22Rv1 (cell line): ENCODE measurements around the gene ZRANB3.

Source experiments
- H3K27ac ChIP-seq: fragments of 450-650 bp; 2 replicates; pipeline ENCODE4 v1.5.1; 2017
- CTCF ChIP-seq: fragments of 450-650 bp; IDR thresholded peaks from 2 replicates; pipeline ENCODE4 v1.5.1; 2017; ENCODE audit warnings: mild to moderate bottlenecking
- ZFX ChIP-seq: fragments of 450-650 bp; IDR thresholded peaks from 2 replicates; pipeline ENCODE4 v1.6.1; 2017; ENCODE audit warnings: antibody characterized with exemption, borderline replicate concordance

The ZRANB3 gene

GRCh38 chr2:135175177-135175576 is 355.8 kb downstream of the ZRANB3 start:
- H3K27ac ChIP-seq = no peak overlapping the region
- no peak for TF ChIP-seq ZFX
- TF ChIP-seq CTCF = no peak

- no peak for TF ChIP-seq CTCF
- TF ChIP-seq ZFX = no peak
- no peak overlapping the region for H3K27ac ChIP-seq
These were observed 356.3 kb downstream of the ZRANB3 start for GRCh38 chr2:135174810-135175093.

DNA sequence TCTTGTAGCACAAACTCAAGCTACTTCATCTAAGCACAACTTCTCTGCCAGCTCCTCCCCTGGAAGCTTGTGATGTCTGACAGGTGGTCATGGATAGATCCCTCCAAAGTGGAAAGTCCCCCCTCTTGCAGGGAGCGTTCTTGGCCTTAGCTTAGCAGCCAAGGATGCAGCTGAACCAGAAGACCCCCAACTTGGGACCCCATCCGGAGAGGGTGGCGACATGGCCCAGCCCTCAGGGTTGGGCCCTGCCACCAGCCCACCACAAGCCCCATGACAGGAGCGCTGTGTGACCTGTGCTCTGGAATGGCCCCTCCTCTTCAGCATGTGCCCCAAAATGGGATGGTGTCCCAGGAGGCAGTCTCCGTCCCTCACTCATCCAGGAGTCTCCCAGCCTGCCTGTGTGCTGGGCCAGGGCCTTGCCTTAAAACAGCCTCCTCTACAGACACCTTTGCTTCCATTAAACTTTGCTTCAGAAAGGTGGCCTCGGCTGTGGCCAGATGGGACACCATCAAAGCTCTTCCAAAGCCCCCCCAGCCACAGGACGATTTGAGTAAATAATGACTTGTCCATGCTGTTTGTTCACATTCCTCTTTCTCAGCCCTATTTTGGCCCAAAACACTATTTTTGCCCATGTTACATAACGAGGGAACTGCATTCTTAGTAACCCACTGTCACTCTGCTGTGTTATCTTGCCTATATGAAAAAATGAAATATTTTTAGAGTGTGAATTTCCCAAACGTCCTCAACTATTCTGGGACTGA is 356.8 kb downstream of the ZRANB3 start:
- H3K27ac ChIP-seq = no peak overlapping the region
- no peak for TF ChIP-seq CTCF
- no peak for TF ChIP-seq ZFX

DNA sequence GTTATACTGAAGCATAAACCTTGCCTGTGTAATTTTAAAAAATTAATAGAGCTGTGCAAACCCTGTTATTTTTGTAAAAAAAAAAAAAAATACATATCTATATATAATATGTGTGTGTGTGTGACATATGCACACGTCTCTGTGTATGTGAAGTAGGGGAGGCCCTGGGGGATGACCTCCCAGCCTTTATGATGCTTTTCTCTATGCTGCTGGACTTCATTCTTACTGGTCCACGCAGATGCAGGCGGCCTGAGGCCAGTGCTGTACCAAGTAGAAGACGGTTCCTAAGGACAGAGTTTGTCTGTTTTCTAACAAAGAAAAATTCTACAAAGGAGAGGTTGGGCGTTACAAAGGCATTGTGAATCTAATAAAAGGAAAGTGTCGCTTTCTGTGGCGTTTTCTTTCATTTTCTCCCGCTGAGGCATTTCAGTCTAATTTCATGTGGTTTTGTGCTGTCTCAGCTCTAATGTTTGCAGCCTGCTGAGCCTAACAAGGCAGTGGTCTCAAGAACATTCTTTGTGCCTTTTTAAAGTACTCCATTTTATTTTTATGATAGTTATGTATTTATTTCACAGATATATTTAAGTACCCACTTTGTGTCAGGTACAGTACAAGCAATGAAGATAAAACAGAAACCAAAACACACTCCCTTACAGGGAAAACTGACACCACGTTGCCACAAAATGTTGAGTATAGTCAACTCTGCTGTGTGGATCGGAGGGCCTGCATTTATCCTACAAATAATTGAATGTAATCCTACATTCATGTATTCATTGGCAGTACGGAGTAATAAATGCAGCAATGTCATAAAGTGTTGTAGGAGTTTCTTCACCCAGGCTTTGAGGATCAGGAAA is 360.9 kb downstream of the ZRANB3 start:
- TF ChIP-seq ZFX = no peak
- TF ChIP-seq CTCF = no peak
- H3K27ac ChIP-seq = no peak overlapping the region

- no peak overlapping the region for H3K27ac ChIP-seq
- no peak for TF ChIP-seq ZFX
These were observed 362.7 kb downstream of the ZRANB3 start for GRCh38 chr2:135168204-135168856.

GRCh38 chr2:135167273-135167672 is 363.7 kb downstream of the ZRANB3 start:
- TF ChIP-seq ZFX = no peak
- TF ChIP-seq CTCF = no peak
- H3K27ac ChIP-seq = no peak overlapping the region

DNA sequence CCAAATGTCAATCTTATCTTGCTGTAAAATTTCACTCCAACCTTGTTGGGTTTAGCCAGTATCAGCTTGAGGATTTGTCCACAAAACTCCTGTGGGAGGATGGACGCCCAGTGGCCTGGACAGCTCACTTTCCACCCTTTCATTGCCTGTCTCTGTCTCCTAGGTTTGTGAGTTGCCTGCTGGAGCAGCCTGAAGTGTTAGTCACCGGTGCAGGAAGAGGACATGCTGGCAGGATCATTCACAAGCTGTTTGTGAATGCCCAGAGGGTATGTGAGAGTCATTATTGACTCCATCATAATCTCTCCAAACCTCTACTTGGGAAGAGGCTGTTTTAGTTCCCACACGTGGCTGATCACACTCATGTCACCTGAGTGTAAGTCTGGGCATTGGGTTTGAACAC is 366.6 kb downstream of the ZRANB3 start:
- H3K27ac ChIP-seq = no peak overlapping the region
- TF ChIP-seq ZFX = no peak
- TF ChIP-seq CTCF = no peak
